Left renal pelvis (tissue), 4 donors: ENCODE results near the gene HAPSTR1. TPM values are rescaled to one million over a fixed set of nuclear protein-coding genes. Genes with fewer than 3 reads are reported as not detected.

Experiments used
- polyA plus RNA-seq, 4 donors: library from polyadenylated mRNA; unstranded; fragments of 120-200 nt; gene quantifications; one replicate each; pipeline ENCODE4 v1.2.1, GENCODE V29; 2013; ENCODE audit not compliant: insufficient read length in 4 of 4

Gene HAPSTR1
- polyA plus RNA-seq, 4 donors: 42.7 to 53.1 (median 47.5) TPM

Other genes with a start within 250 kb of the HAPSTR1 start
- gene CARHSP1, start 222.6 kb upstream of the HAPSTR1 start, polyA plus RNA-seq: 10 to 100 TPM; 53.4 to 80.5 (median 65.8) TPM
- under 1 TPM in 1 of 4 donors, not detected in 3; 0.20 TPM for gene LITAFD, start 209.3 kb upstream of the HAPSTR1 start, polyA plus RNA-seq
- 100 to 1,000 TPM in 3 of 4 donors, 10 to 100 TPM in 1; 94.3 to 137 (median 127) TPM for gene USP7, start 127.7 kb upstream of the HAPSTR1 start, polyA plus RNA-seq